WTC11 (cell line): ENCODE results near the gene ARMH1. TPM values are rescaled to one million over a fixed set of nuclear protein-coding genes. Genes with fewer than 3 reads are reported as not detected.

ENCODE experiments used
- ATAC-seq: fragments of 200-7000 bp; cut with Tn5 transposase; 2 replicates; pipeline ENCODE4 v1.10.0; 2021; ENCODE audit warnings: mild to moderate bottlenecking, moderate library complexity
- CTCF ChIA-PET: fragments of 300-600 bp; sonication (Branson Sonifier 250); formaldehyde crosslinking; loops from one replicate; lab custom pipeline; 2021; ENCODE audit warnings: antibody characterized with exemption; lab: Charles Lee
- POLR2A ChIA-PET: fragments of 350-600 bp; sonication (Branson Sonifier 250); formaldehyde crosslinking; loops from one replicate; lab custom pipeline; 2021; ENCODE audit warnings: antibody characterized with exemption; lab: Charles Lee
- DNase-seq: peaks from one replicate; pipeline ENCODE4 v3.0.0; 2021; ENCODE audit warnings: low spot score
- H3K27ac Mint-ChIP-seq: 2 replicates; pipeline ENCODE4 v1.8.0; 2021; ENCODE audit warnings: mixed read lengths
- H3K27me3 Mint-ChIP-seq: 2 replicates; pipeline ENCODE4 v1.8.0; 2021; ENCODE audit warnings: low read depth, mild to moderate bottlenecking, moderate library complexity, mixed read lengths
- H3K36me3 Mint-ChIP-seq: 2 replicates; pipeline ENCODE4 v1.8.0; 2021; ENCODE audit warnings: mixed read lengths
- H3K4me1 Mint-ChIP-seq: 2 replicates; pipeline ENCODE4 v1.8.0; 2022; ENCODE audit warnings: mixed read lengths
- H3K4me3 Mint-ChIP-seq: 2 replicates; pipeline ENCODE4 v1.8.0; 2021; ENCODE audit warnings: mild to moderate bottlenecking, moderate library complexity, mixed read lengths
- H3K9me3 Mint-ChIP-seq: 2 replicates; pipeline ENCODE4 v1.8.0; 2021; ENCODE audit warnings: mixed read lengths
- ATF3 ChIP-seq: sonication (generic); formaldehyde crosslinking; conservative IDR thresholded peaks from 2 replicates; pipeline ENCODE4 v1.8.1; 2022; ENCODE audit warnings: mild to moderate bottlenecking, missing genetic modification reagents
- CDX4 ChIP-seq: fragments of 250-450 bp; sonication (Bioruptor Pico); IDR thresholded peaks from 2 replicates; pipeline ENCODE4 v1.9.0; 2021; ENCODE audit warnings: moderate library complexity, mild to moderate bottlenecking, inconsistent platforms, borderline replicate concordance
- E2F5 ChIP-seq: sonication (generic); formaldehyde crosslinking; IDR thresholded peaks from 2 replicates; pipeline ENCODE4 v1.8.1; 2022; ENCODE audit warnings: mild to moderate bottlenecking, moderate library complexity, missing genetic modification reagents
- ERG ChIP-seq: fragments of 250-450 bp; sonication (Bioruptor Pico); IDR thresholded peaks from 2 replicates; pipeline ENCODE4 v1.8.0; 2021; ENCODE audit warnings: mild to moderate bottlenecking
- FOXJ3 ChIP-seq: sonication (generic); formaldehyde crosslinking; IDR thresholded peaks from 2 replicates; pipeline ENCODE4 v1.9.0; 2021; ENCODE audit warnings: missing genetic modification reagents, mild to moderate bottlenecking, borderline replicate concordance
- GTF2I ChIP-seq: fragments of 250-450 bp; sonication (Bioruptor Pico); conservative IDR thresholded peaks from 2 replicates; pipeline ENCODE4 v1.4.0; 2021; ENCODE audit warnings: mild to moderate bottlenecking
- HMGA2 ChIP-seq: fragments of 250-450 bp; sonication (Bioruptor Pico); IDR thresholded peaks from 2 replicates; pipeline ENCODE4 v1.4.0; 2021; ENCODE audit warnings: mild to moderate bottlenecking, moderate library complexity
- JUN ChIP-seq: sonication (generic); formaldehyde crosslinking; IDR thresholded peaks from 2 replicates; pipeline ENCODE4 v1.8.0; 2023; ENCODE audit warnings: mild to moderate bottlenecking, missing genetic modification reagents
- KAT7 ChIP-seq: sonication (generic); formaldehyde crosslinking; IDR thresholded peaks from 2 replicates; pipeline ENCODE4 v1.8.1; 2023; ENCODE audit warnings: missing genetic modification reagents, mild to moderate bottlenecking, borderline replicate concordance
- NR2C2 ChIP-seq: sonication (generic); formaldehyde crosslinking; IDR thresholded peaks from 2 replicates; pipeline ENCODE4 v1.8.0; 2022; ENCODE audit warnings: mild to moderate bottlenecking, missing genetic modification reagents
- NR3C1 ChIP-seq: sonication (generic); formaldehyde crosslinking; conservative IDR thresholded peaks from 2 replicates; pipeline ENCODE4 v1.8.1; 2023; ENCODE audit warnings: low read depth, mild to moderate bottlenecking, missing genetic modification reagents
- PREB ChIP-seq: sonication (generic); formaldehyde crosslinking; IDR thresholded peaks from 2 replicates; pipeline ENCODE4 v1.8.1; 2022; ENCODE audit warnings: mild to moderate bottlenecking, missing genetic modification reagents, moderate library complexity, borderline replicate concordance
- PRRX2 ChIP-seq: fragments of 250-450 bp; sonication (Bioruptor Pico); IDR thresholded peaks from 2 replicates; pipeline ENCODE4 v1.8.0; 2021; ENCODE audit warnings: mild to moderate bottlenecking
- SMAD3 ChIP-seq: sonication (generic); formaldehyde crosslinking; IDR thresholded peaks from 2 replicates; pipeline ENCODE4 v1.8.0; 2022; ENCODE audit warnings: missing genetic modification reagents, mild to moderate bottlenecking, borderline replicate concordance
- SOX15 ChIP-seq: fragments of 250-450 bp; sonication (Bioruptor Pico); IDR thresholded peaks from 2 replicates; pipeline ENCODE4 v1.9.0; 2021; ENCODE audit warnings: mild to moderate bottlenecking
- SP1 ChIP-seq: sonication (generic); formaldehyde crosslinking; conservative IDR thresholded peaks from 2 replicates; pipeline ENCODE4 v1.8.1; 2022; ENCODE audit warnings: missing genetic modification reagents
- ZNF138 ChIP-seq: sonication (generic); formaldehyde crosslinking; conservative IDR thresholded peaks from 2 replicates; pipeline ENCODE4 v1.8.1; 2022; ENCODE audit warnings: mild to moderate bottlenecking, moderate library complexity, missing genetic modification reagents
- ZNF219 ChIP-seq: sonication (generic); formaldehyde crosslinking; IDR thresholded peaks from 2 replicates; pipeline ENCODE4 v1.8.0; 2023; ENCODE audit warnings: missing genetic modification reagents, mild to moderate bottlenecking, borderline replicate concordance
- ZNF232 ChIP-seq: sonication (generic); formaldehyde crosslinking; IDR thresholded peaks from 2 replicates; pipeline ENCODE4 v1.8.0; 2022; ENCODE audit warnings: mild to moderate bottlenecking, missing genetic modification reagents
- ZNF263 ChIP-seq: sonication (generic); formaldehyde crosslinking; IDR thresholded peaks from 2 replicates; pipeline ENCODE4 v1.8.1; 2022; ENCODE audit warnings: low read depth, mild to moderate bottlenecking, moderate library complexity, missing genetic modification reagents
- ZNF281 ChIP-seq: sonication (generic); formaldehyde crosslinking; IDR thresholded peaks from 2 replicates; pipeline ENCODE4 v1.8.0; 2023; ENCODE audit warnings: mild to moderate bottlenecking, missing genetic modification reagents
- ZNF423 ChIP-seq: fragments of 250-450 bp; sonication (Bioruptor Pico); IDR thresholded peaks from 2 replicates; pipeline ENCODE4 v2.1.2; 2022; ENCODE audit warnings: mild to moderate bottlenecking, moderate library complexity
- ZNF512 ChIP-seq: sonication (generic); formaldehyde crosslinking; IDR thresholded peaks from 2 replicates; pipeline ENCODE4 v1.8.1; 2022; ENCODE audit warnings: missing genetic modification reagents, borderline replicate concordance
- total RNA-seq: library from RNA; stranded (reverse); gene quantifications from 3 replicates; pipeline ENCODE4 v1.2.3, GENCODE V29; 2021

Gene ARMH1
- total RNA-seq, 1 experiment from 2014 or later = 0.74 TPM

- DNase-seq (no peak), ATAC-seq (no peak)
- CTCF ChIA-PET = interaction anchor here (0.5 to 6.9 kb wide), 2 partner anchors 9 to 404 kb away, joined by 3 to 42 read pairs; no protein-coding TSS in a partner anchor
- Mint-ChIP-seq H3K27me3 (no peaks in the 10 kb centered on the region), H3K4me1 (no peaks in the 10 kb centered on the region), H3K27ac (peak overlapping the region; percentile 7; the same call in 1 of the 2 replicates), H3K9me3 (no peaks in the 10 kb centered on the region), H3K36me3 (peaks cover 57% of the 10 kb centered on the region), H3K4me3 (no peak overlapping the region)
- POLR2A ChIA-PET = interaction anchor here (0.6 kb wide), 1 partner anchor 281 kb away, joined by 3 read pairs; no protein-coding TSS in a partner anchor
- TF ChIP-seq NR3C1 (no peak), PREB (CRISPR knock-in tag) (no peak), ZNF232 (CRISPR knock-in tag) (no peak), CDX4 (no peak), E2F5 (CRISPR knock-in tag) (no peak), KAT7 (no peak), SMAD3 (CRISPR knock-in tag) (no peak), ATF3 (no peak), ZNF281 (CRISPR knock-in tag) (no peak), GTF2I (CRISPR knock-in tag) (no peak), ZNF138 (CRISPR knock-in tag) (no peak), ZNF423 (no peak), ERG (CRISPR knock-in tag) (no peak), ZNF219 (no peak), HMGA2 (CRISPR knock-in tag) (no peak)
Measured at GRCh38 chr1:44642925-44643324, 31.6 kb upstream of the ARMH1 start.

- CTCF ChIA-PET = interaction anchor here (6.9 kb wide), 1 partner anchor 8 kb away, joined by 42 read pairs; no protein-coding TSS in a partner anchor
- no peak overlapping the region for H3K27ac Mint-ChIP-seq
Measured at GRCh38 chr1:44643721-44644334, 30.7 kb upstream of the ARMH1 start.

More at GRCh38 chr1:44643721-44644334, 30.7 kb upstream of the ARMH1 start:
- Mint-ChIP-seq H3K4me3 (no peak overlapping the region), H3K36me3 (peaks cover 55% of the 10 kb centered on the region), H3K4me1 (peaks cover 2% of the 10 kb centered on the region), H3K27me3 (no peaks in the 10 kb centered on the region), H3K9me3 (no peaks in the 10 kb centered on the region)
- POLR2A ChIA-PET = no interaction called here
- no peak for ATAC-seq
- TF ChIP-seq PRRX2 = no peak
- no peak for TF ChIP-seq NR2C2 (CRISPR knock-in tag)
- no peak for TF ChIP-seq ZNF232 (CRISPR knock-in tag)
- TF ChIP-seq JUN = no peak
- no peak for TF ChIP-seq GTF2I (CRISPR knock-in tag)
- no peak for TF ChIP-seq FOXJ3 (CRISPR knock-in tag)
- TF ChIP-seq SP1 = no peak
- no peak for TF ChIP-seq SOX15 (CRISPR knock-in tag)
- TF ChIP-seq ZNF263 = no peak
- TF ChIP-seq ZNF512 (CRISPR knock-in tag) = no peak
- DNase-seq = no peak
